ENCODE data around the gene SLC25A27.

- TF ChIP-seq CTCF (IDR thresholded peaks at IDR 0.05; ENCODE audit: low read length) (no peak), EZH2phosphoT487 (IDR thresholded peaks at IDR 0.05; ENCODE audit: low read length) (no peak)
These were observed 53.7 kb downstream of the SLC25A27 start for GRCh38 chr6:46706464-46706863.

Measured in MM.1S (cell line).